ENCODE results near the gene PAAF1. TPM values are rescaled to one million over a fixed set of nuclear protein-coding genes. Genes with fewer than 3 reads are reported as not detected.

The PAAF1 gene
- total and polyA plus RNA-seq, 2 of the 13 experiments (the other 11 are each of a cell fraction or from before 2014, with no cell fraction given): 13.5 to 28.8 TPM

- TF ChIP-seq, protein P1, sequence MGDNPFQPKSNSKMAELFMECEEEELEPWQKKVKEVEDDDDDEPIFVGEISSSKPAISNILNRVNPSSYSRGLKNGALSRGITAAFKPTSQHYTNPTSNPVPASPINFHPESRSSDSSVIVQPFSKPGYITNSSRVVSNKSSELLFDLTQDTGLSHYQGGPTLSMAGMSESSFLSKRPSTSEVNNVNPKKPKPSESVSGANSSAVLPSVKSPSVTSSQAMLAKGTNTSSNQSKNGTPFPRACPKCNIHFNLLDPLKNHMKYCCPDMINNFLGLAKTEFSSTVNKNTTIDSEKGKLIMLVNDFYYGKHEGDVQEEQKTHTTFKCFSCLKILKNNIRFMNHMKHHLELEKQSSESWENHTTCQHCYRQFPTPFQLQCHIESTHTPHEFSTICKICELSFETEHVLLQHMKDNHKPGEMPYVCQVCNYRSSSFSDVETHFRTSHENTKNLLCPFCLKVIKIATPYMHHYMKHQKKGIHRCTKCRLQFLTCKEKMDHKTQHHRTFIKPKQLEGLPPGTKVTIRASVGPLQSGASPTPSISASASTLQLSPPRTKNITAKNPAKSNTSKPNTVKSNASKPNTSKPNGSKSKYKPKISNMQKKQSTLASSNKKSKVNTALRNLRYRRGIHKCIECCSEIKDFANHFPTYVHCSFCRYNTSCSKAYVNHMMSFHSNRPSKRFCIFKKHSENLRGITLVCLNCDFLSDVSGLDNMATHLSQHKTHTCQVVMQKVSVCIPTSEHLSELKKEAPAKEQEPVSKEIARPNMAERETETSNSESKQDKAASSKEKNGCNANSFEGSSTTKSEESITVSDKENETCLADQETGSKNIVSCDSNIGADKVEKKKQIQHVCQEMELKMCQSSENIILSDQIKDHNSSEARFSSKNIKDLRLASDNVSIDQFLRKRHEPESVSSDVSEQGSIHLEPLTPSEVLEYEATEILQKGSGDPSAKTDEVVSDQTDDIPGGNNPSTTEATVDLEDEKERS (CRISPR knock-in tag; IDR thresholded peaks at IDR 0.05): 0 out of 2 replicates have a peak, but pooled peaks have one; percentile 66
- 0 out of 2 replicates have a peak, but pooled peaks have one; percentile 50 for TF ChIP-seq TFDP1 (CRISPR knock-in tag; IDR thresholded peaks at IDR 0.05; ENCODE audit: borderline replicate concordance)
- no peak for TF ChIP-seq FOXJ3 (CRISPR knock-in tag; IDR thresholded peaks at IDR 0.05; ENCODE audit: borderline replicate concordance)
- TF ChIP-seq ZEB1 (IDR thresholded peaks at IDR 0.05; ENCODE audit: insufficient replicate concordance, low read depth): no peak
- 0 out of 2 replicates have a peak, but pooled peaks have one; percentile 72 for TF ChIP-seq RNF219 (CRISPR knock-in tag; IDR thresholded peaks at IDR 0.05)
- no peak for TF ChIP-seq SUZ12 (IDR thresholded peaks at IDR 0.05; ENCODE audit: low read depth, low read length)
- no peak for TF ChIP-seq ZFAT (CRISPR knock-in tag; conservative IDR thresholded peaks at IDR 0.05)
- peak; percentile 92 for TF ChIP-seq SALL1 (CRISPR knock-in tag; IDR thresholded peaks at IDR 0.05)
- no peak for TF ChIP-seq ZNF570 (CRISPR knock-in tag; IDR thresholded peaks at IDR 0.05; ENCODE audit: borderline replicate concordance)
- 0 out of 2 replicates have a peak, but pooled peaks have one; percentile 19 for TF ChIP-seq ZNF354B (CRISPR knock-in tag; IDR thresholded peaks at IDR 0.05)
- TF ChIP-seq ATAD3A (CRISPR knock-in tag; IDR thresholded peaks at IDR 0.05): no peak
- TF ChIP-seq IKZF5 (CRISPR knock-in tag; IDR thresholded peaks at IDR 0.05): peak; percentile 66
- TF ChIP-seq ZNF577 (CRISPR knock-in tag; IDR thresholded peaks at IDR 0.05; ENCODE audit: borderline replicate concordance, low read depth): 0 out of 2 replicates have a peak, but pooled peaks have one; percentile 43
- TF ChIP-seq, protein P2, sequence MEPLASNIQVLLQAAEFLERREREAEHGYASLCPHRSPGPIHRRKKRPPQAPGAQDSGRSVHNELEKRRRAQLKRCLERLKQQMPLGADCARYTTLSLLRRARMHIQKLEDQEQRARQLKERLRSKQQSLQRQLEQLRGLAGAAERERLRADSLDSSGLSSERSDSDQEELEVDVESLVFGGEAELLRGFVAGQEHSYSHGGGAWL (CRISPR knock-in tag; IDR thresholded peaks at IDR 0.05): peak; percentile 93
- TF ChIP-seq, protein P3, sequence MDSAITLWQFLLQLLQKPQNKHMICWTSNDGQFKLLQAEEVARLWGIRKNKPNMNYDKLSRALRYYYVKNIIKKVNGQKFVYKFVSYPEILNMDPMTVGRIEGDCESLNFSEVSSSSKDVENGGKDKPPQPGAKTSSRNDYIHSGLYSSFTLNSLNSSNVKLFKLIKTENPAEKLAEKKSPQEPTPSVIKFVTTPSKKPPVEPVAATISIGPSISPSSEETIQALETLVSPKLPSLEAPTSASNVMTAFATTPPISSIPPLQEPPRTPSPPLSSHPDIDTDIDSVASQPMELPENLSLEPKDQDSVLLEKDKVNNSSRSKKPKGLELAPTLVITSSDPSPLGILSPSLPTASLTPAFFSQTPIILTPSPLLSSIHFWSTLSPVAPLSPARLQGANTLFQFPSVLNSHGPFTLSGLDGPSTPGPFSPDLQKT (CRISPR knock-in tag; IDR thresholded peaks at IDR 0.05; ENCODE audit: borderline replicate concordance): no peak
- TF ChIP-seq NBN (conservative IDR thresholded peaks at IDR 0.05): no peak
- no peak for TF ChIP-seq HMG20A (CRISPR knock-in tag; IDR thresholded peaks at IDR 0.05; ENCODE audit: borderline replicate concordance)
- no peak for TF ChIP-seq ZNF383 (CRISPR knock-in tag; IDR thresholded peaks at IDR 0.05; ENCODE audit: borderline replicate concordance)
- TF ChIP-seq ZNF30 (CRISPR knock-in tag; IDR thresholded peaks at IDR 0.05): no peak
Measured at GRCh38 chr11:73876424-73877310, at the start of gene PAAF1, which contains the start of gene COA4 (continued).
